ENCODE data around the gene DPPA3.

DPPA3 gene

GRCh38 chr12:7758766-7759140, 47.5 kb downstream of the DPPA3 start:
- Histone ChIP-seq H3K27ac (ENCODE audit: insufficient read depth in 1 of 2, low read depth in 1 of 2, low read length in 2 of 2, poor library complexity in 1 of 2, severe bottlenecking in 2 of 2) (no peak overlapping the region), H3K4me1 (ENCODE audit: control extremely low read depth in 1 of 4, control insufficient read depth in 4 of 4, insufficient read depth in 4 of 4, low read length in 3 of 4) (peaks cover 4 to 11% (median 8%) of the 10 kb centered on the region in 4 experiments), H3K4me3 (ENCODE audit: control insufficient read depth in 1 of 7, extremely low read depth in 1 of 7, insufficient read depth in 4 of 7, low read depth in 2 of 7, low read length in 6 of 7) (no peak overlapping the region), H3K27me3 (replicated peaks in 2 of 5; ENCODE audit: control insufficient read depth in 4 of 5, insufficient read depth in 5 of 5, low read length in 4 of 5) (no peaks in the 10 kb centered on the region), H3K9me3 (ENCODE audit: control extremely low read depth in 1 of 5, control insufficient read depth in 4 of 5, insufficient read depth in 2 of 5, low read depth in 1 of 5, low read length in 4 of 5) (no peaks in the 10 kb centered on the region), H3K36me3 (ENCODE audit: control insufficient read depth in 4 of 4, insufficient read depth in 4 of 4, low read length in 3 of 4) (no peaks in the 10 kb centered on the region)
- WGBS (ENCODE audit: insufficient coverage), result 58% methylated on average over 6 of the region's 9 CpGs
- peak in 2 of 3 donors; percentile 51 to 53 for DNase-seq
- ChIA-PET POLR2A (no interaction called here), CTCF (interaction anchor here (1.2 kb wide), 2 partner anchors 18 to 49 kb away, joined by 3 to 4 read pairs; no protein-coding TSS in a partner anchor)

Measured in common myeloid progenitor, CD34-positive (primary cell).